Endodermal cell (in vitro differentiated cells): ENCODE results near the gene SLC38A3. TPM values are rescaled to one million over a fixed set of nuclear protein-coding genes. Genes with fewer than 3 reads are reported as not detected.

Experiments used
- DNase-seq: peaks from one replicate; pipeline ENCODE4 v3.0.0-alpha.2; 2017
- H3K27ac ChIP-seq: 2 replicates; pipeline ENCODE4 v1.5.1; 2013; ENCODE audit warnings: mild to moderate bottlenecking, low read depth, low read length, moderate library complexity
- H3K27me3 ChIP-seq: 2 replicates; pipeline ENCODE4 v1.6.1; 2013; ENCODE audit warnings: mild to moderate bottlenecking, low read length, moderate library complexity; ENCODE audit not compliant: insufficient read depth, control insufficient read depth, poor library complexity, severe bottlenecking
- H3K36me3 ChIP-seq: 2 replicates; pipeline ENCODE4 v1.7.0; 2013; ENCODE audit warnings: mild to moderate bottlenecking, low read length, moderate library complexity; ENCODE audit not compliant: control insufficient read depth, insufficient read depth
- H3K4me1 ChIP-seq: one replicate; pipeline ENCODE4 v1.7.0; 2013; ENCODE audit warnings: low read length; ENCODE audit not compliant: control insufficient read depth, insufficient read depth
- H3K4me3 ChIP-seq: 2 replicates; pipeline ENCODE4 v1.5.1; 2013; ENCODE audit warnings: mild to moderate bottlenecking, low read length, moderate library complexity
- H3K9ac ChIP-seq: 2 replicates; pipeline ENCODE4 v1.6.1; 2013; ENCODE audit warnings: mild to moderate bottlenecking, low read length, moderate library complexity; ENCODE audit not compliant: poor library complexity, severe bottlenecking; ENCODE audit errors: extremely low read depth
- H3K9me3 ChIP-seq: 2 replicates; pipeline ENCODE4 v1.6.1; 2013; ENCODE audit warnings: mild to moderate bottlenecking, low read length, moderate library complexity; ENCODE audit not compliant: control insufficient read depth
- H3K27ac Mint-ChIP-seq: 2 replicates; pipeline ENCODE4 v1.8.0; 2020; ENCODE audit warnings: mixed read lengths
- H3K27me3 Mint-ChIP-seq: 2 replicates; pipeline ENCODE4 v1.8.0; 2021; ENCODE audit warnings: mild to moderate bottlenecking, mixed read lengths; ENCODE audit not compliant: insufficient read depth
- H3K36me3 Mint-ChIP-seq: 2 replicates; pipeline ENCODE4 v1.8.0; 2020; ENCODE audit warnings: low read depth, mixed read lengths
- H3K4me1 Mint-ChIP-seq: 2 replicates; pipeline ENCODE4 v1.8.0; 2020; ENCODE audit warnings: mixed read lengths
- H3K4me3 Mint-ChIP-seq: 2 replicates; pipeline ENCODE4 v1.8.0; 2020; ENCODE audit warnings: mild to moderate bottlenecking, moderate library complexity, mixed read lengths
- H3K9me3 Mint-ChIP-seq: 2 replicates; pipeline ENCODE4 v1.8.0; 2020; ENCODE audit warnings: mild to moderate bottlenecking, mixed read lengths
- WGBS, 2 experiments: methylation state at CpG; one replicate each; pipeline versions ENCODE4 v1.1.5 to v1.1.7; 2013; ENCODE audit warnings: missing lambda C conversion rate in 2 of 2, mixed read lengths in 1 of 2; ENCODE audit not compliant: insufficient coverage in 1 of 2, insufficient read length in 1 of 2; 5-methylcytosine and 5-hydroxymethylcytosine counted together
- total RNA-seq, 2 donors: library from RNA; stranded (reverse); fragmentation: NEBNext Ultra II Directional in 1 of 2; extraction: Animal tissue kit (Norgen Biotek cat#: 25700) in 1 of 2; gene quantifications; 2 replicates in 1 of 2; 3 replicates in 1 of 2; pipeline ENCODE4 v1.2.1, GENCODE V29; 2021
- TF ChIP-seq, protein P1 (sequence below): fragments of 200-600 bp; sonication (generic); conservative IDR thresholded peaks from 2 replicates; pipeline ENCODE4 v1.5.0; 2021; ENCODE audit warnings: antibody characterized with exemption, mild to moderate bottlenecking

The SLC38A3 gene
- total RNA-seq, 2 donors from 2014 or later: 1.5 to 1.9 TPM

DNA sequence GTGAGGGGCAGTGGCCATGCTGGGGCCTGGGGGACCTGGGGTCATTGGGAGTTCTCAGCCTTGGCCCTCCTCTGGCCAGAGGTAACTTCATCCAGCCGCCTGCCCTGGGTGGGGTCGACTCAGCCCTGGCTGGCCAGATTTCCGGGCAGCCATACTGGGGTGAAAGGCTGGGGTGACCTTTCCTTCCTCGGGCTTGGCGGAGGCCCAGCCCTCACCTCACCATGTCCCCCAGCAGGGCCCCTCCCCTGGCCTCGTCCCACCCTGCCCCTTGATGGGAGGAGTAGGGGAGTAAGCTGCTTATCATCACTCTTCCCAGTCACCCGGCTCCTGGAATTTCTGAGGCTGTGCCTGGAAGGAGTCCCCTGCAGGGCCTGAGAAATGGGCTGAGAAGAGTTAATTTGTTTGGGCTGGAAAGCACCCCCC, 44.5 kb upstream of the SLC38A3 start:
- H3K4me1 Mint-ChIP-seq: peaks cover 63% of the 10 kb centered on the region
- WGBS, 2 experiments: 65% methylated on average over 7 of the region's 7 CpGs; no CpG with 5 or more reads in 1 of the 2 experiments
- no peaks in the 10 kb centered on the region for H3K9me3 ChIP-seq
- no peak overlapping the region for H3K27ac ChIP-seq
- no peak overlapping the region for H3K4me3 ChIP-seq
- H3K4me3 Mint-ChIP-seq: no peak overlapping the region
- H3K9me3 Mint-ChIP-seq: no peaks in the 10 kb centered on the region
- H3K27me3 ChIP-seq: peaks cover 7% of the 10 kb centered on the region
- no peak overlapping the region for H3K9ac ChIP-seq
- H3K4me1 ChIP-seq: peaks cover 33% of the 10 kb centered on the region
- peak; percentile 78 for DNase-seq
- H3K36me3 ChIP-seq: no peaks in the 10 kb centered on the region
- TF ChIP-seq, protein P1, sequence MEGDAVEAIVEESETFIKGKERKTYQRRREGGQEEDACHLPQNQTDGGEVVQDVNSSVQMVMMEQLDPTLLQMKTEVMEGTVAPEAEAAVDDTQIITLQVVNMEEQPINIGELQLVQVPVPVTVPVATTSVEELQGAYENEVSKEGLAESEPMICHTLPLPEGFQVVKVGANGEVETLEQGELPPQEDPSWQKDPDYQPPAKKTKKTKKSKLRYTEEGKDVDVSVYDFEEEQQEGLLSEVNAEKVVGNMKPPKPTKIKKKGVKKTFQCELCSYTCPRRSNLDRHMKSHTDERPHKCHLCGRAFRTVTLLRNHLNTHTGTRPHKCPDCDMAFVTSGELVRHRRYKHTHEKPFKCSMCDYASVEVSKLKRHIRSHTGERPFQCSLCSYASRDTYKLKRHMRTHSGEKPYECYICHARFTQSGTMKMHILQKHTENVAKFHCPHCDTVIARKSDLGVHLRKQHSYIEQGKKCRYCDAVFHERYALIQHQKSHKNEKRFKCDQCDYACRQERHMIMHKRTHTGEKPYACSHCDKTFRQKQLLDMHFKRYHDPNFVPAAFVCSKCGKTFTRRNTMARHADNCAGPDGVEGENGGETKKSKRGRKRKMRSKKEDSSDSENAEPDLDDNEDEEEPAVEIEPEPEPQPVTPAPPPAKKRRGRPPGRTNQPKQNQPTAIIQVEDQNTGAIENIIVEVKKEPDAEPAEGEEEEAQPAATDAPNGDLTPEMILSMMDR: no peak
- peak overlapping the region; percentile 78 for H3K27ac Mint-ChIP-seq
- peaks cover 6% of the 10 kb centered on the region for H3K36me3 Mint-ChIP-seq
- H3K27me3 Mint-ChIP-seq: no peaks in the 10 kb centered on the region

DNA sequence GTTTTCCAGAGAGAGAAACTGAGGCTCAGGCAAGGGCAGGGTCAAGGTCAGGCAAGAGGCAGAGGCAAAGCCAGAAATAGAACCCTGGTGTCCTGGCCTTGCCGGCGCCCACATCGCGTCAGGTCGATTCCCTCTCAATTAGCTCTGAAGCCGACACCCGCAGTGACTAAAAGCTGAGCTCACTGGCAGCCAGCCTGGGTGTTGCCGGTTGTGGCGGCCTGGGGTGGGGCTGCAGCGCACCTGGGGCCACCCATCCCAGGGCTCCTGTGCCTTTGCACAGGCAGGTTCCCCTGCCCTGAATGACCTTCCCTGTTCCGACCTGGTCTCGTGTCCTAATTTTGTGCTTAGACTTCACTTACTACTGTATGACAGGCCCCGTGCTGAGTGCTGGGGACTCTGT, 43.8 kb upstream of the SLC38A3 start:
- Mint-ChIP-seq H3K4me1 (peaks cover 65% of the 10 kb centered on the region), H3K9me3 (no peaks in the 10 kb centered on the region), H3K4me3 (no peak overlapping the region), H3K27ac (peak overlapping the region; percentile 78), H3K36me3 (peaks cover 6% of the 10 kb centered on the region), H3K27me3 (no peaks in the 10 kb centered on the region)
- H3K9ac ChIP-seq: no peak overlapping the region
- H3K27me3 ChIP-seq: no peaks in the 10 kb centered on the region
- no peaks in the 10 kb centered on the region for H3K9me3 ChIP-seq
- peaks cover 36% of the 10 kb centered on the region for H3K4me1 ChIP-seq
- no peak for DNase-seq
- 92% methylated on average over 10 to 13 of the region's 13 CpGs for WGBS, 2 experiments
- H3K4me3 ChIP-seq: no peak overlapping the region
- no peak overlapping the region for H3K27ac ChIP-seq
- TF ChIP-seq, protein P1: no peak
- no peaks in the 10 kb centered on the region for H3K36me3 ChIP-seq

DNA sequence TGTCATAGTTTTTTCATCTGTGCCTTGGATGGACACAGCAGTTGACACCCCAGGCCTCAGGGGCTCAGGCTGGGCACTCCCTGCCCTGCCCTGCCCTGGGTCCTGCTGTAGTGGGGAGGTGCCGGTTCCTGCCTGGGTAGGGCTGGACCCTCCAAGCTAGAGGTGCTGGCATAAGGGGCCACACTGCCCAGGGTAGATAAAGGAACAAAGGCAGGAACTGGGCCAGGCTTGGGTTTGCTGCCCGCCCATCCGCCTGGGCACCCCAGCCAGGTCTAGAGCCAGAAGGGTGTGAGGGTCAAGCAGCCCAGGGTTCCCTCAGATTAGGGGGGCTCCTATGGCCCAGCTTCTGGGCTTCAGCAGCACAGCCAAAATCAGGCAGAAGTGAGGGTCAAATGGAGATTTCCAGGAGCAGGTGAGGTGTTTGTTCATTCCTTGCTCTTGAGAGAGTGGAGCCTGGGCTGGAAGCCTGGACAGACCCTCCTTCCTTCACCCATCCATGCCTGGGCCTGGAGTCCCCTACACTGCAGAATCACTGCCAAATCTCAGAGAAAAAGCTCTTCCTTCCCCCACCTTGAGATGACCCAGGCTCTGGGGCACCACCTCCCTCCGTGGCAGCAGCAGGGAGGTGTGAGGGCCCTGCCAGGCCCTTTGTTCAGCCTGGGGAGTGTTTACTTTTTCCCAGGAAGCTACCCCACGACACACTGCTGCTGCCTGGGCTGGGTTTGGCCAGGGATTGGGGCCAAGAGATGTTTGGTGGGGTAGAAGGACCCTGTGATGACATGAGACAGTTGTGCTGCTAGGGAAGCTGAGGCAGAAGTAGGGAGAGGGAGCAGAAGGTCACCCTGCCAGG, 42.8 kb upstream of the SLC38A3 start:
- Mint-ChIP-seq H3K4me3 (no peak overlapping the region), H3K9me3 (no peaks in the 10 kb centered on the region), H3K4me1 (peaks cover 71% of the 10 kb centered on the region), H3K27me3 (no peaks in the 10 kb centered on the region), H3K36me3 (peaks cover 6% of the 10 kb centered on the region), H3K27ac (peak overlapping the region; percentile 26)
- no peak overlapping the region for H3K9ac ChIP-seq
- TF ChIP-seq, protein P1: no peak
- peaks cover 40% of the 10 kb centered on the region for H3K4me1 ChIP-seq
- no peaks in the 10 kb centered on the region for H3K27me3 ChIP-seq
- H3K36me3 ChIP-seq: no peaks in the 10 kb centered on the region
- no peaks in the 10 kb centered on the region for H3K9me3 ChIP-seq
- no peak overlapping the region for H3K4me3 ChIP-seq
- H3K27ac ChIP-seq: no peak overlapping the region
- 88 to 95% methylated on average over 2 to 5 of the region's 5 CpGs for WGBS, 2 experiments
- DNase-seq: no peak
